ENCODE data around the gene SNX21. TPM values are rescaled to one million over a fixed set of nuclear protein-coding genes. Genes with fewer than 3 reads are reported as not detected.

The SNX21 gene
- total RNA-seq, 1 donor from 2014 or later = 21.0 TPM

- no peaks in the 10 kb centered on the region for H3K9me3 Mint-ChIP-seq
- peaks cover 21% of the 10 kb centered on the region for H3K36me3 Mint-ChIP-seq
- no peak for TF ChIP-seq CTCF (IDR thresholded peaks at IDR 0.05; ENCODE audit: unreplicated experiment)
- H3K4me1 Mint-ChIP-seq = peaks cover 19% of the 10 kb centered on the region
- H3K4me3 Mint-ChIP-seq = peak overlapping the region; percentile 78
- peak overlapping the region; percentile 6 for H3K27ac Mint-ChIP-seq
- no peaks in the 10 kb centered on the region for H3K27me3 Mint-ChIP-seq (ENCODE audit: low read depth)
- no peak for DNase-seq (ENCODE audit: low spot score in 2 of 2, unreplicated experiment in 2 of 2)
These were observed 20.1 kb upstream of the SNX21 start for GRCh38 chr20:45813489-45813888.

GRCh38 chr20:45814314-45814713, 19.3 kb upstream of the SNX21 start:
- peaks cover 19% of the 10 kb centered on the region for H3K4me1 Mint-ChIP-seq
- H3K36me3 Mint-ChIP-seq = peaks cover 17% of the 10 kb centered on the region
- no peak for DNase-seq (ENCODE audit: low spot score in 2 of 2, unreplicated experiment in 2 of 2)
- H3K27me3 Mint-ChIP-seq (ENCODE audit: low read depth) = no peaks in the 10 kb centered on the region
- no peaks in the 10 kb centered on the region for H3K9me3 Mint-ChIP-seq
- TF ChIP-seq CTCF (IDR thresholded peaks at IDR 0.05; ENCODE audit: unreplicated experiment) = no peak
- no peak overlapping the region for H3K27ac Mint-ChIP-seq
- H3K4me3 Mint-ChIP-seq = no peak overlapping the region

- TF ChIP-seq CTCF (IDR thresholded peaks at IDR 0.05; ENCODE audit: unreplicated experiment) = no peak
- H3K27ac Mint-ChIP-seq = peak overlapping the region; percentile 21
- DNase-seq (ENCODE audit: low spot score in 2 of 2, unreplicated experiment in 2 of 2) = no peak
- no peaks in the 10 kb centered on the region for H3K9me3 Mint-ChIP-seq
- no peak overlapping the region for H3K4me3 Mint-ChIP-seq
- peaks cover 4% of the 10 kb centered on the region for H3K36me3 Mint-ChIP-seq
- peaks cover under 1% of the 10 kb centered on the region for H3K27me3 Mint-ChIP-seq (ENCODE audit: low read depth)
- H3K4me1 Mint-ChIP-seq = peaks cover 19% of the 10 kb centered on the region
These were observed 16.6 kb upstream of the SNX21 start for GRCh38 chr20:45816951-45817350.

- peak overlapping the region; percentile 82 for H3K27ac Mint-ChIP-seq
- no peak overlapping the region for H3K4me3 Mint-ChIP-seq
- DNase-seq (ENCODE audit: low spot score in 2 of 2, unreplicated experiment in 2 of 2) = no peak
- peaks cover 6% of the 10 kb centered on the region for H3K27me3 Mint-ChIP-seq (ENCODE audit: low read depth)
- peaks cover 4% of the 10 kb centered on the region for H3K36me3 Mint-ChIP-seq
- H3K4me1 Mint-ChIP-seq = peaks cover 21% of the 10 kb centered on the region
- TF ChIP-seq CTCF (IDR thresholded peaks at IDR 0.05; ENCODE audit: unreplicated experiment) = no peak
- H3K9me3 Mint-ChIP-seq = no peaks in the 10 kb centered on the region
These were observed 16.0 kb upstream of the SNX21 start for GRCh38 chr20:45817376-45818194.

- H3K36me3 Mint-ChIP-seq = peaks cover 4% of the 10 kb centered on the region
- TF ChIP-seq CTCF (IDR thresholded peaks at IDR 0.05; ENCODE audit: unreplicated experiment) = no peak
- no peaks in the 10 kb centered on the region for H3K9me3 Mint-ChIP-seq
- peak overlapping the region; percentile 10 for H3K27ac Mint-ChIP-seq
- no peak for DNase-seq (ENCODE audit: low spot score in 2 of 2, unreplicated experiment in 2 of 2)
- no peak overlapping the region for H3K4me3 Mint-ChIP-seq
- H3K4me1 Mint-ChIP-seq = peaks cover 15% of the 10 kb centered on the region
- H3K27me3 Mint-ChIP-seq (ENCODE audit: low read depth) = peaks cover 12% of the 10 kb centered on the region
These were observed 15.4 kb upstream of the SNX21 start for GRCh38 chr20:45818239-45818638.
